ENCODE results near the gene ARFGEF3. TPM values are rescaled to one million over a fixed set of nuclear protein-coding genes. Genes with fewer than 3 reads are reported as not detected.
"Not testable (repeated sequence)": the region's sequence is repeated elsewhere in the genome, so short reads cannot be mapped to it uniquely, and the experiment has no call there.

Gene ARFGEF3
- total RNA-seq, 1 experiment from 2014 or later: 7.8 TPM

DNA sequence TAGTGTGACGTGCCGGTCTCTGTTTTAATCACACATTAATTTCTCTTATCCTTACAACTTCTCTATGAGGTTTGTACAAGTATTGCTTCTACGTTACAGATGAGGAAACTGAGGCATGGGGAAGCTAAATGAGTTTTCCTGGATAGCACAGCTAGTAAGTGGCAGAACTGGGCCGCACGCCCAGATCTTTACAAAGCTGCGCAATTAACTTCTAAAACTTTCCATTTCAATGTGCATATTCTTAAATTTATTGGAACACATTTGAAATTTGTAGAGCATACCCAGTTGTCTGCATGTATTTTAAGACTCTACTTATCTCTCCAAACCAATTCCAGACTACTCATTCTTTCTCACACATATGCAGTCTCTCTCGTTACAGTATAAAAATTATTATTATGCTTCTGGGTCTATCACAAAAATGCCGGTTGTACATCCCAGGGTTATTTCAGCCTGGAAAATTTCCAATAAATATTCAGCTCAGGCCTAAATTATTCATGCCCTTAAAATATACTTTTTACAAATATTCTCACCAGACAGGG lies 44.3 kb upstream of the ARFGEF3 start:
- H3K79me2 ChIP-seq (ENCODE audit: low read length): no peaks in the 10 kb centered on the region
- no peaks in the 10 kb centered on the region for H4K20me1 ChIP-seq (ENCODE audit: low read length)
- H3K4me2 ChIP-seq (ENCODE audit: low read length): no peak overlapping the region
- no peak overlapping the region for H3K4me3 ChIP-seq (ENCODE audit: low read length)
- no peak overlapping the region for H3K9ac ChIP-seq (ENCODE audit: low read length)
- intact Hi-C loops (cut with micrococcal nuclease): loop anchor here (2.0 to 5.0 kb wide), 5 partner anchors 170 to 650 kb away; no protein-coding TSS in a partner anchor
- H3F3A ChIP-seq (ENCODE audit: low read length, unreplicated experiment): no peaks in the 10 kb centered on the region
- H3K36me3 ChIP-seq (ENCODE audit: low read depth, low read length): no peaks in the 10 kb centered on the region
- TF ChIP-seq EZH2 (IDR thresholded peaks at IDR 0.05; ENCODE audit: low read length, unreplicated experiment): no peak
- no peak for TF ChIP-seq CTCF (conservative IDR thresholded peaks at IDR 0.05; ENCODE audit: low read depth, low read length)
- no peak for TF ChIP-seq EZH2phosphoT487 (IDR thresholded peaks at IDR 0.05; ENCODE audit: borderline replicate concordance, low read length)
- H3K27me3 ChIP-seq (ENCODE audit: low read length): no peaks in the 10 kb centered on the region
- H3K4me1 ChIP-seq (ENCODE audit: insufficient read depth, low read length): 0 out of 2 replicates have a peak, but pooled peaks cover 4% of the 10 kb centered on the region
- H2AFZ ChIP-seq (ENCODE audit: low read length): no peak overlapping the region
- H3K27ac ChIP-seq (ENCODE audit: low read length): no peak overlapping the region
- ChIA-PET POLR2A (ENCODE audit: unreplicated experiment) (no interaction called here), CTCF (no interaction called here)
- no peaks in the 10 kb centered on the region for H3K9me2 ChIP-seq (replicated peaks; ENCODE audit: low read length)
- DNase-seq (no peak), ATAC-seq (no peak)
- no peaks in the 10 kb centered on the region for H3K9me3 ChIP-seq (ENCODE audit: low read length)
- BruUV-seq (replicated peaks): no TSS peak

DNA sequence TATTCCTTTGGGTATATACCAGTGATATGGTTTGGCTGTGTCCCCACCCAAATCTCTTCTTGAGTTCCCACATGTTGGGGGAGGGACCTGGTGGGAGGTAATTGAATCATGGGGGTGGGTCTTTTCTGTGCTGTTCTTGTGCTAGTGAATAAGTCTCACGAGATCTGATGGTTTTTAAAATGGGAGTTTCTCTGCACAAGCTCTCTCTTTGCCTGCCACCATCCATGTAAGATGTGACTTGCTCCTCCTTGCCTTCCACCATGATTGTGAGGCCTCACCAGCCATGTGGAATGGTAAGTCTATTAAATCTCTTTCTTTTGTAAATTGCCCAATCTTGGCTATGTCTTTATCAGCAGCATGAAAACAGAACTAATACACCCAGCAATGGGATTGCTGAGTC lies 42.5 kb upstream of the ARFGEF3 start:
- H3F3A ChIP-seq (ENCODE audit: low read length, unreplicated experiment); BruUV-seq (replicated peaks); H4K20me1 ChIP-seq (ENCODE audit: low read length); H3K9me3 ChIP-seq (ENCODE audit: low read length); CTCF ChIA-PET; H3K27ac ChIP-seq (ENCODE audit: low read length); H3K79me2 ChIP-seq (ENCODE audit: low read length); H3K9me2 ChIP-seq (replicated peaks; ENCODE audit: low read length); H2AFZ ChIP-seq (ENCODE audit: low read length); DNase-seq; POLR2A ChIA-PET (ENCODE audit: unreplicated experiment); H3K36me3 ChIP-seq (ENCODE audit: low read depth, low read length); H3K4me1 ChIP-seq (ENCODE audit: insufficient read depth, low read length); ATAC-seq; H3K4me2 ChIP-seq (ENCODE audit: low read length); H3K4me3 ChIP-seq (ENCODE audit: low read length); H3K9ac ChIP-seq (ENCODE audit: low read length); H3K27me3 ChIP-seq (ENCODE audit: low read length): not testable (repeated sequence)
- intact Hi-C loops (cut with micrococcal nuclease): loop anchor here (5.0 kb wide), 4 partner anchors 168 to 648 kb away; no protein-coding TSS in a partner anchor

- BruUV-seq (replicated peaks): no TSS peak
- no peak for TF ChIP-seq CTCF (conservative IDR thresholded peaks at IDR 0.05; ENCODE audit: low read depth, low read length)
- no peak for TF ChIP-seq EZH2 (IDR thresholded peaks at IDR 0.05; ENCODE audit: low read length, unreplicated experiment)
- TF ChIP-seq EZH2phosphoT487 (IDR thresholded peaks at IDR 0.05; ENCODE audit: borderline replicate concordance, low read length): no peak
These were observed 41.8 kb upstream of the ARFGEF3 start for GRCh38 chr6:138119976-138120375.

More at GRCh38 chr6:138119976-138120375, 41.8 kb upstream of the ARFGEF3 start:
- intact Hi-C loops (cut with micrococcal nuclease): loop anchor here (5.0 kb wide), 4 partner anchors 167 to 647 kb away; no protein-coding TSS in a partner anchor
- CTCF ChIA-PET: no interaction called here
- no peaks in the 10 kb centered on the region for H4K20me1 ChIP-seq (ENCODE audit: low read length)
- no peaks in the 10 kb centered on the region for H3K36me3 ChIP-seq (ENCODE audit: low read depth, low read length)
- no peaks in the 10 kb centered on the region for H3K79me2 ChIP-seq (ENCODE audit: low read length)
- H3K27me3 ChIP-seq (ENCODE audit: low read length): no peaks in the 10 kb centered on the region
- H2AFZ ChIP-seq (ENCODE audit: low read length): no peak overlapping the region
- H3K4me1 ChIP-seq (ENCODE audit: insufficient read depth, low read length): 0 out of 2 replicates have a peak, but pooled peaks cover 4% of the 10 kb centered on the region
- DNase-seq (no peak), ATAC-seq (no peak)
- H3K9me3 ChIP-seq (ENCODE audit: low read length): no peaks in the 10 kb centered on the region
- no peaks in the 10 kb centered on the region for H3F3A ChIP-seq (ENCODE audit: low read length, unreplicated experiment)
- no peak overlapping the region for H3K4me2 ChIP-seq (ENCODE audit: low read length)
- no peaks in the 10 kb centered on the region for H3K9me2 ChIP-seq (replicated peaks; ENCODE audit: low read length)
- no peak overlapping the region for H3K9ac ChIP-seq (ENCODE audit: low read length)
- POLR2A ChIA-PET (ENCODE audit: unreplicated experiment): no interaction called here
- no peak overlapping the region for H3K27ac ChIP-seq (ENCODE audit: low read length)
- H3K4me3 ChIP-seq (ENCODE audit: low read length): no peak overlapping the region
